Measurements from ENCODE around the gene SYNE1. TPM values are rescaled to one million over a fixed set of nuclear protein-coding genes. Genes with fewer than 3 reads are reported as not detected.

The SYNE1 gene
- total RNA-seq, 6 experiments from 2014 or later = 60.0 to 69.0 (median 66.9) TPM

- no peak for DNase-seq
- H3K27ac Mint-ChIP-seq = no peak overlapping the region
- no peaks in the 10 kb centered on the region for H3K4me1 Mint-ChIP-seq (ENCODE audit: low read depth)
- peaks cover 49% of the 10 kb centered on the region for H3K36me3 Mint-ChIP-seq (ENCODE audit: low read depth)
- no peak for TF ChIP-seq CTCF (IDR thresholded peaks at IDR 0.05)
- H3K9me3 Mint-ChIP-seq = peaks cover 18% of the 10 kb centered on the region
- H3K4me3 Mint-ChIP-seq = no peak overlapping the region
- H3K27me3 Mint-ChIP-seq (ENCODE audit: insufficient read depth) = peaks cover 2% of the 10 kb centered on the region; the same call in 1 of the 2 replicates
These were observed 411.8 kb downstream of the SYNE1 start for GRCh38 chr6:152225241-152225934.

- no peak overlapping the region for H3K4me3 Mint-ChIP-seq
- H3K9me3 Mint-ChIP-seq = peaks cover 18% of the 10 kb centered on the region
- no peak for TF ChIP-seq CTCF (IDR thresholded peaks at IDR 0.05)
- peaks cover 2% of the 10 kb centered on the region; the same call in 1 of the 2 replicates for H3K27me3 Mint-ChIP-seq (ENCODE audit: insufficient read depth)
- peaks cover 53% of the 10 kb centered on the region for H3K36me3 Mint-ChIP-seq (ENCODE audit: low read depth)
- no peaks in the 10 kb centered on the region for H3K4me1 Mint-ChIP-seq (ENCODE audit: low read depth)
- H3K27ac Mint-ChIP-seq = no peak overlapping the region
- DNase-seq = no peak
These were observed 413.5 kb downstream of the SYNE1 start for GRCh38 chr6:152223636-152224035.

- no peaks in the 10 kb centered on the region for H3K4me1 Mint-ChIP-seq (ENCODE audit: low read depth)
- H3K9me3 Mint-ChIP-seq = peaks cover 18% of the 10 kb centered on the region
- no peak overlapping the region for H3K4me3 Mint-ChIP-seq
- no peak overlapping the region; the same call in 1 of the 2 replicates for H3K27ac Mint-ChIP-seq
- peaks cover 2% of the 10 kb centered on the region; the same call in 1 of the 2 replicates for H3K27me3 Mint-ChIP-seq (ENCODE audit: insufficient read depth)
- peaks cover 59% of the 10 kb centered on the region for H3K36me3 Mint-ChIP-seq (ENCODE audit: low read depth)
- no peak for DNase-seq
- TF ChIP-seq CTCF (IDR thresholded peaks at IDR 0.05) = no peak
These were observed 415.1 kb downstream of the SYNE1 start for GRCh38 chr6:152221806-152222628.

- peaks cover 18% of the 10 kb centered on the region for H3K9me3 Mint-ChIP-seq
- TF ChIP-seq CTCF (IDR thresholded peaks at IDR 0.05) = no peak
- DNase-seq = no peak
- H3K27me3 Mint-ChIP-seq (ENCODE audit: insufficient read depth) = peaks cover 2% of the 10 kb centered on the region; the same call in 1 of the 2 replicates
- H3K4me1 Mint-ChIP-seq (ENCODE audit: low read depth) = no peaks in the 10 kb centered on the region
- H3K27ac Mint-ChIP-seq = 0 out of 2 replicates have a peak overlapping the region, but pooled peaks have one; percentile 26
- H3K4me3 Mint-ChIP-seq = no peak overlapping the region
- peaks cover 65% of the 10 kb centered on the region for H3K36me3 Mint-ChIP-seq (ENCODE audit: low read depth)
These were observed 416.4 kb downstream of the SYNE1 start for GRCh38 chr6:152220786-152221185.

- Mint-ChIP-seq H3K27me3 (ENCODE audit: insufficient read depth) (peaks cover 2% of the 10 kb centered on the region; the same call in 1 of the 2 replicates), H3K4me3 (no peak overlapping the region), H3K4me1 (ENCODE audit: low read depth) (no peaks in the 10 kb centered on the region), H3K9me3 (peaks cover 18% of the 10 kb centered on the region), H3K36me3 (ENCODE audit: low read depth) (peaks cover 55% of the 10 kb centered on the region), H3K27ac (no peak overlapping the region)
- no peak for DNase-seq
- no peak for TF ChIP-seq CTCF (IDR thresholded peaks at IDR 0.05)
These were observed 418.3 kb downstream of the SYNE1 start for GRCh38 chr6:152218887-152219286.
